ENCODE measurements around the gene KRT16. TPM values are rescaled to one million over a fixed set of nuclear protein-coding genes. Genes with fewer than 3 reads are reported as not detected.
"Not testable (repeated sequence)": the region's sequence is repeated elsewhere in the genome, so short reads cannot be mapped to it uniquely, and the experiment has no call there.

The KRT16 gene
- total RNA-seq, 2 donors from 2014 or later: 4.0 to 6.7 TPM

- no peak for TF ChIP-seq CTCF (IDR thresholded peaks at IDR 0.05)
- TF ChIP-seq POLR2A (IDR thresholded peaks at IDR 0.05): no peak
- no peak for TF ChIP-seq POLR2AphosphoS5 (IDR thresholded peaks at IDR 0.05)
- DNase-seq (ENCODE audit: low spot score): no peak
- H3K36me3 ChIP-seq: no peaks in the 10 kb centered on the region
- H3K9me3 ChIP-seq: no peaks in the 10 kb centered on the region
- H3K4me3 ChIP-seq: no peak overlapping the region
- no peaks in the 10 kb centered on the region for H3K27me3 ChIP-seq (replicated peaks; ENCODE audit: insufficient read depth)
- peak overlapping the region in 1 of 2 donors; percentile 51 for H3K27ac ChIP-seq
- intact Hi-C loops (cut with DNase I): loop anchor here (5.0 kb wide), 2 partner anchors 320 to 740 kb away; no protein-coding TSS in a partner anchor
- peaks cover 7% of the 10 kb centered on the region for H3K4me1 ChIP-seq (replicated peaks)
- WGBS: 68% methylated on average over 15 of the region's 15 CpGs
Measured at GRCh38 chr17:41647038-41647813, 34.7 kb upstream of the KRT16 start.

GRCh38 chr17:41642252-41643156, 29.9 kb upstream of the KRT16 start:
- H3K9me3 ChIP-seq: no peaks in the 10 kb centered on the region
- 81% methylated on average over 13 of the region's 13 CpGs for WGBS
- DNase-seq (ENCODE audit: low spot score): no peak
- no peaks in the 10 kb centered on the region for H3K4me1 ChIP-seq (replicated peaks)
- H3K27me3 ChIP-seq (replicated peaks; ENCODE audit: insufficient read depth): no peaks in the 10 kb centered on the region
- intact Hi-C loops (cut with DNase I): no loop called here
- no peaks in the 10 kb centered on the region for H3K36me3 ChIP-seq
- no peak overlapping the region for H3K4me3 ChIP-seq
- H3K27ac ChIP-seq: no peak overlapping the region
- no peak for TF ChIP-seq POLR2A (IDR thresholded peaks at IDR 0.05)
- no peak for TF ChIP-seq POLR2AphosphoS5 (IDR thresholded peaks at IDR 0.05)
- no peak for TF ChIP-seq CTCF (IDR thresholded peaks at IDR 0.05)

- 99% methylated on average over 5 of the region's 5 CpGs for whole genome bisulfite sequencing
- intact Hi-C loops (cut with DNase I); H3K4me1 ChIP-seq (replicated peaks); H3K27me3 ChIP-seq (replicated peaks; ENCODE audit: insufficient read depth); DNase-seq (ENCODE audit: low spot score); H3K4me3 ChIP-seq; H3K36me3 ChIP-seq; H3K27ac ChIP-seq; H3K9me3 ChIP-seq: not testable (repeated sequence)
Measured at GRCh38 chr17:41640596-41640995, 28.0 kb upstream of the KRT16 start.

- TF ChIP-seq POLR2AphosphoS5 (IDR thresholded peaks at IDR 0.05) (no peak), POLR2A (IDR thresholded peaks at IDR 0.05) (no peak), CTCF (IDR thresholded peaks at IDR 0.05) (no peak)
Measured at GRCh38 chr17:41639492-41640473, 27.2 kb upstream of the KRT16 start.

More at GRCh38 chr17:41639492-41640473, 27.2 kb upstream of the KRT16 start:
- no peaks in the 10 kb centered on the region for H3K27me3 ChIP-seq (replicated peaks; ENCODE audit: insufficient read depth)
- WGBS: 96% methylated on average over 7 of the region's 7 CpGs
- no peak for DNase-seq (ENCODE audit: low spot score)
- intact Hi-C loops (cut with DNase I): no loop called here
- no peaks in the 10 kb centered on the region for H3K4me1 ChIP-seq (replicated peaks)
- no peaks in the 10 kb centered on the region for H3K36me3 ChIP-seq
- no peaks in the 10 kb centered on the region for H3K9me3 ChIP-seq
- no peak overlapping the region for H3K4me3 ChIP-seq
- no peak overlapping the region for H3K27ac ChIP-seq

Data from prostate gland (tissue), 2 donors.